ENCODE measurements around the gene SLC6A4.

- TF ChIP-seq CTCF (IDR thresholded peaks at IDR 0.05; ENCODE audit: low read depth, low read length, poor library complexity, severe bottlenecking) (no peak), EZH2phosphoT487 (IDR thresholded peaks at IDR 0.05; ENCODE audit: borderline replicate concordance, low read length) (no peak)
Measured at GRCh38 chr17:30172560-30172959, 62.9 kb downstream of the SLC6A4 start.
